Measurements from ENCODE around the gene CFAP61.

GRCh38 chr20:20329564-20329963, 277.2 kb downstream of the CFAP61 start:
- TF ChIP-seq CTCF (IDR thresholded peaks at IDR 0.05) (no peak), POLR2AphosphoS5 (IDR thresholded peaks at IDR 0.05) (no peak), POLR2A (IDR thresholded peaks at IDR 0.05) (no peak)

All from breast epithelium (tissue), 3 donors.